ENCODE data around the gene VWF.
"Not testable (repeated sequence)": the region's sequence is repeated elsewhere in the genome, so short reads cannot be mapped to it uniquely, and the experiment has no call there.

The VWF gene

DNA sequence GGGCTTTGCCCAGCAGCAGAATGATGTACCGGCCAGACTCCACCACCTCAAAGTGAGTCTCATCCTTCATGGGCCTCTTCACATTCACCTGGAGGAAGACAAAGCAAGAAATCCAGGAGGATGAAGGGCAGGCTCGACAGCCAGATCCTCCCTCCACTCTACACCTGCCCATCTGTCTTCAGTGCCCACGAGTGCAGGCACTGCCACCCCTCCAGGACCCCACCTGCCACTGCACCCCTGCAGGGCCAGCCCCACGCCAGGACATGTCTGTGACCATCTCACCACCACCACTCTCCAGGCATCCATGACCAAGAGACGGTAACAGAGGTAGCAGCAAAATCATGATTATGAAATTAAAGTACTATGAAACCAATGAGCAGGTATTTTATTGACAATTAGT is 95.1 kb downstream of the VWF start:
- no peak for DNase-seq

DNA sequence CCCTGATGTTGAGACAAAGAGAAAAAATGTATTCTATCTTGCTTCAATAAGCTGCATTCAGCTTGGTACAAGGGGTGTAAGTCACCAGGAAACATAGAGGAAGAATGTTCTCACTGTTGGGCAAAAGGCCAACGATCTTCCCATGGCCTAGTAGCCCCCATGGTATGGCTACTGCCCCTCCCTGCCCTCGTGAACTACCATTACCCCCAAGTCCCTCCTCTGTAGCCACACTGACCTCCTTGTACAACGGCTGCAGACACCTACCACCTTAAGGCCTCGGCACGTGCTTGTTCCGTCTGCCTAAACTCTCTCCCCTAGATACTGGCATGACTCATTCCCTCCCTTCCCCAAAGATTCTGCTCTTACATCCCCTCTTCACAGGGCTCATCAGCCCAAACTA is 97.5 kb downstream of the VWF start:
- no peak for DNase-seq

DNA sequence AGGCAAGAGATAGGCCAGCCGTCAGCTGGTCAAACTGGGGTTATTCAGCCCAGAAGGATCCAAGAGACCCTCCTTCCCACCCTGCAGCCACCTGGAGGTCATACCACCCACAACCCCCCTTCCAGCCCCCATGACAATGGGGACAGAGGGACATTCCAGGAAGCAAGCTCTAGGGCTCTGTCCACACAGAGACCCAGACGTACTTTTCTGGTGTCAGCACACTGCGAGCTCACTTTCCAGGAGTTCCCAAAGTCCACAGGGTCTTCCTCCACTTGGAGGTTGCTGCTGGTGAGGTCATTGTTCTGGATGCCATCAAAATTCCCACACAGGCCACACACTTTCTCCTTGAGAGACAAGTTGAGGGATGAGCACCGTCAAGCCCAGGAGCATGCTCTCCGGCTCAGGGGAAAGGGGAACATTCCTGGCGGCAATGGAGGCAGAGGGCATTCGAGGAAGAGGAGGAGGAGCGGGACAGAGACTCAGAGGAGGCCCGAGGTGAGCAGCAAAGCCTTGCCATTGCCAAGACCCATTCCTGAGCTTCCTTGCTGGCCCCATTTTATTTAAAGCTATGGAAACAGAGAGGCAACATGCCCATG is 98.7 kb downstream of the VWF start:
- DNase-seq: not testable (repeated sequence)

DNA sequence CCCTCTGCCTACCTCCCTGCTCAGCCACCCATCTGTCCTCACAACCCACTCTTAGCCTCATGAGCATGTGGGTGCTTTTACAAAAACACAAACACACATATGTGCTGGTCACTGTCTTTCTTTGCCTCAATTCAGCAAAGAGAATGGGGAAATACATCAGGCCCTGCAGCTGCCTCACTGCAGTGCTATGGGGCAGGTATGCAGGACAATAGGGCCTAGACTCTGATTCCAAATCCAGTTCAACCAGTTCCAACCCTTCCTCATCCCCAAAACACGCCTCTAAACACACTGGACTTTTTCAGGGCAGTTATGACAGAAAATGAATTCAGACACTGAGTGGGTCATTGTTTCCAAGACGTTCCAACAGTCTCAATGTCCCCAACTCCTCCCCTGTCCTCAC is 100.4 kb downstream of the VWF start:
- DNase-seq: not testable (repeated sequence)

DNA sequence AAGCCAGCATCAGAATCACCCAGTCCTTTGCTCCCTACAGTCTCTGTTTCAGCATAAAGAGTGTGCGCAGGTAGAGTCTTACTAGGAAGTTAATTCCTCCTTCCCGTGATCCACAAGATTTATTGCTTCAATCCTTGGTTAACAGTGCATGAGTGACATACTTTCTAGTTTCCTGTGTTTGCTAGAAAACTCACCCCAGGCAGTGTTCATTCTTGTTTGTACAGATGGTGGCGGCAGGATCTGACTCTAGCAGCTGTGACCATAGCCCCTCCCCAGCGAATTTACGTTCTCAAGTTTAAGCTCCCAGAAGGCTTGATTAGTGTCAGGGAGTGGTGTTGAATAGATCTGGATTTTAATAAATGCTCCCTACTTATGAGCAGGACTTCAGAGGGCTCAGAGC is 103.5 kb downstream of the VWF start:
- no peak for DNase-seq

DNA sequence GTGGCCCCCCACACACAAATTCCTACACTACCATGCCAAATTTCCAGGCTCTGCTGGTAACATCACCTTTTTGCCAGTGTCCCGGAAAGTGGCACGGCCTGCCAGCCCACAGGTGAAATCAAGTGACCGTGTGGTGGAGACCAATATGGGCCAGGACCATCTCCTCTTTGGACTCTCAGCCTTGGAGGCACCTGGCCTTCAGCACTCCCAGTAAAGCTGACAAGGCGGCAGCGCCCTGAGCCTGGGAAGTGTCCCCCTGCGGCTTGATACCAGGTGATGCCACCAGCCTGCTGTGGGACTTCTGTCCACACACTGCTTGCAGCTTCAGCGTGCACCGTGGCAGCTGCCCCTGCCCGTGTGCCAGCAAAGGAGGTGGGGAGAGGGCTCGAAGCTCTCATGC is 104.0 kb downstream of the VWF start:
- not testable (repeated sequence) for DNase-seq

DNA sequence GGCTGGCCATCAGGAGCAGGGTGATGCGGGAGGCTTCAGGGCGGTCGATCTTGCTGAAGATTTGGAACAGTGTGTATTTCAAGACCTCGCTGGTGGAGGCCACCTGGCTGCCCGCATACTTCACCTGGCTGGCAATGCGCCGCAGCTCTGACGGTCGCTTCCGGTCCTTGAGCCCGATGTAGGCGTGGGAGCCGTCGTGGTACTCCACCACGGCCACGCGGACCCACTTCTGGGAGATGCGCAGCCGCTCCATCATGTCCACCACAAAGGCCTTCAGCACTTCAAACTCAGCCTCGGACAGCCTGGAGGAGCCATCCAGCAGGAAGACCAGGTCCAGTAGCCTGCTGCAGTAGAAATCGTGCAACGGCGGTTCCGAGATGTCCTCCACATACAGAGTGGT is 105.2 kb downstream of the VWF start:
- DNase-seq: not testable (repeated sequence)

DNA sequence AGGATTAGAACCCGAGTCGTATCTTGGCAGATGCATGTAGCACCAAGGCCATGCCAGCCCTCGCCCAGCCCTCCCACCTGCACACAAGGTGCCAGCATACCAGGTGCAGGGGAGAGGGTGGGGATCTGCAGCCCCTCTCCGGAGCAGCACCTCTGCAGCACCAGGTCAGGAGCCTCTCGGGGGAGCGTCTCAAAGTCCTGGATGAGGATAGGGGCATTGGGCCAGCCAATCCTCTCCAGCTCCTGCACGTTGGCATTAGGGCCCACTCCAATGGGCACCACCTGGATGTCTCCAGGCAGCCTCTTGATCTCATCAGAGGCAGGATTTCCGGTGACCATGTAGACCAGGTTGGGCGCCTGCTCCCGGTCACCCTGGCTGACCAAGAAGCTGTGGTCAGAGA is 106.2 kb downstream of the VWF start:
- DNase-seq: no peak

DNA sequence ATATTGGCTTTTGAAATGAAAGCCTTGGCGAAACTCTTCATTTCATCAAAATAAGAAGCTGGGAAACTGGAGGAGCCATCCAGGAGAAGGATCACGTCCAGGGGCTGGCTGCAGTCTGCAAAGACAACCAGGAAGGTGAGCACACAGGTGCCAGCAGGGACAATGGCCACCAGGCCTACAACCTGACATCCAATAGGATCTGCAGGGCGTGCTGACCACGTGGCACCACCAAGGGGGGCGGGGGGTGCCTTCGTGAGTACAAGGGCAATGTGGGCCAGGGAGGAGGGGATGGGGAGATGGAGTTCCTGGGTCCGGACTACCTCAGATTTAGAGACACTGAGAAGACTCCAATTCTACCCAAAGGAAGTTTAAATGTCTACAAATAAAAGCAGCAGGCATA is 107.7 kb downstream of the VWF start:
- DNase-seq: no peak

DNA sequence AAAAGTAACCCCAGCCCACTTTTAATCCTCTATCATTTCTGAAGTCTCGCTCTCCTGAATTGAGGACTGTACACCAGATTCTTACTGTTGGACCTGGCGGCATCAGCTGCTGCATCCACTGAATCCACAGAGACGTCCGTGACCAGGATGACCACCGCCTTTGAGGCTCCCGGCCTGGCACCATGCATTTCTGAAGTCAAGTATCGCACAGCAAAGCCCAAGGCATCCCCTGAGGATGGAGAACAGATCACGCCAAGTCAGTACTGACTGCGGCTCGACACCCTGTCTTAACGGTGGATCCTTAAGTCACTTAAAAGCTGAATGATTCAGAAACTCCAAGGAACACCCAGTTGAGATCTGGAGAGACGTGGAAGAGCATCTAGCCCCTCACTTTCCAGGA is 108.5 kb downstream of the VWF start:
- DNase-seq: not testable (repeated sequence)

DNA sequence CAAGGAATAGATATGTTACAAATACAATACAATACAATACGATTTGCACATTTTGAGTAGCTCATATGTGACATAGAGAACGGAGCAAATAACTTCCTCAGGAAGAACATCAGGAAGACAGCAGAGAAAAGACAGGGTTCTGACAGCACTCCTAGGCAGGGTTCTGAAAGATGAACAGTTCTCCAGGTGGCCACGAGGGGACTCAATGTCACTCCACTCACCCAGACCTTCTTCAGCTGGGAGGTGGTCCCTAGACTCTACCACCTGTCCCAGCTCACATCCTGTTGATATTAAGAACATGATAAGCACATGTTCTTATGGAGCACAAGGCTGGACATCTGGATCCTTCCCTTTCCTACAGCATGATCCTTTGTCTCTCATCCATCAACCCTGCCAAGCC is 109.2 kb downstream of the VWF start:
- DNase-seq: not testable (repeated sequence)

DNA sequence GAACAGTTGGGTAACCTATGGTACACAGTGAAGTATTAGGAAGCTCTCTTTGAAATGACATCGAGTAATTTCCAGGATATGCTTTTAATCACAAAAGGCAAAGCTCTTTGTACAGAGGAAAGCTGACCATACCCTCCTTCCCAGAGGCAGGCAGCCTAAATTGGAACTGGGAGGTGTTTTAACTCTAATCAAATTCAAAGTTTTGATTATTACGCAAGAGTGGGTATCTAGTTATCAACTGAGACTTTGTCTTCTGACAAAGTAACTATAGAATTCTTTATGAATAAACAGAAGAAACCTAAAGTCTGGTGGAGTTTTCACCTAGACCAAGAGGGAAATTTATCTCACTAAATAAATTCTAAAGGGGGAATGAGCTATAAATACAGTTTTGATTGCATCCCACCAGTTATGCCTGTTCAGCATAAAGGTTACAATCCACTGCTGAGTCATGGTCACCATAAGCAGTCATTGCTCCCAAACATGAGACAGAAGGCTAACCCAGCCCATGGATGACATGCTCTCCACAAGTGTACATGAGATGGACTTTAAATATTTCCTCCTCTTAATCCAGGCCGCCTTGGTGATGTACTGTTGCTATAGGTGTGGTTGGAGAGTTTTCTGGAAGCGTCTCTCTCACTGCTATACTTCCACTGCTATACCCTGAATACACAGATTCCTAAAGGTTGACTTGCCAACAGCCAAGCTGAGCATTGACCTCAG is 113.7 kb downstream of the VWF start:
- DNase-seq: not testable (repeated sequence)

DNA sequence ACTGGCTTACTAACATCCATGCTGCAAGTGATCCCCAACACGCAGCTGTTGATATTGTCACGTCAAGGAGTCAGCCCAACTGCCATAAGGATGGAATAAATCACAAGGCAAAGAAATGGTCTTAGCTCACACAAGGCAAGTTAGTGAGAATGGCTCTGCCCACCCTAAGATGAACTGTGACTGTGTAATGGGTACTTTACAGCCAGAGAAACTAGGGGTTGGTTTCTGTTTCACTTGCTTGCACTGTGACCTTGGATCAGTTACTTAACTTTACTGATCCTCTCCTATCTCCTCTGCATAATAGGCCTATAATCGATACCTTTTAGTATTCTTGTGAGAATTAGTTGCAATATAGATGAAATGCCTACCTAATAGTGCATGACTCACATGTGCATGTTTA is 127.2 kb downstream of the VWF start:
- no peak for DNase-seq

DNA sequence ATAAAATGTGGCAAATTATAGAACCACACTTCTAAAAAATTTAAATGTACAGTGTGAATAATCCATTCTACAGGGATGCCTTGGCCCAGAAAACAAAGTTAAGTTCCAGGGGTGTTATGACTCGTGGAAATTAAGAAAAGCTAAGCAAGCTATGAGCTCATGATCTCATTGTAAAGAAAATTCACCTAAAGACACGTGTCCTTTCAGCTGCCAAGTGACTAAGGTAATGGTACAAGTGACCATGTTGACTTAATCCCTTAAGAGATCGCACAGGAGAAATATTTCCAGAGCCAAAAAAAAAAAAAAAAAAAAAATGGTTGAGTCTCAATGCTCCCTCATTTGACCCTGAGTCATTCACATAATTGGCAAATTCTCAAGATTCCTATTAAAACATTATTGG is 128.0 kb downstream of the VWF start:
- no peak for DNase-seq

DNA sequence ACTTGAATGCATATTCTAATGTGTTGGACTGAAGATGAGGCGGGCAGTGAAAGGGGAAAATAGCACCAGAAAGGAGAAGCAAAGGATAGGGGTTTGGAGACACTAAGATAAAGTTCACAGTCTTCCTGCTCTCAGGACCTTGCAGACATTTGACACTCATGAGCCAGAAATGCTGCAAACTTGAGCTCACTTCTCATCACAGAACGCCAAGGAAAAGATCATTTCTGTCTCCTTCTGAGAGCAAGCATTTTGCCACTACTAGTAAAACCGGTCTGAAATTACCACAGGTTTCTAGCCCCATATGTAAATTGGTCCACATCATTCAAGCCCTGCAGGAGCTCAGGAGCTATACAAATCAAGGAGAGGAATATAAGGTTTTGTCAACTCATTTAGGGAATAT is 134.8 kb downstream of the VWF start:
- DNase-seq: no peak

DNA sequence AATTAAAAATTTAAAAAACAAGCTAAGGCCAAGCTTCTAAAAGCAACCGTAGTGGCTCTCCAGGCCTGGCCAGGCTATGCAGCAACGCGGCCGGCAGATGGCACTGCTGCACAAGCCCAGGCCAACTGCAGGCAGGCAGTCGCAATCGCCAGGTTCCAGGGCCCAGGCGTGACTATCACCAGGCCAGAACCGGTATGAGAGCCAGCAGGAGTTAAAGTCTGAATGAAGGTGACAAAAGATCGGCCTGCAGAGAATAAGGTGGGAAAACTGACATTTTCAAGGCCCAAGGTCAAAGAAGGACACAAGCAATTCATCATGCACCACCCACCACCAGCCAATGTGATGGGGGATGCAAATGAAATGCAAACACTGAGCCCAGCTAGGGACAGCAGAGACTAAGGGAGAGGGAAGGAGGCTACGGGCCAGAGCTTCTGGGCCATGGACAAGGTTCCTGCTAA is 135.8 kb downstream of the VWF start:
- peak; percentile 73 for DNase-seq

DNA sequence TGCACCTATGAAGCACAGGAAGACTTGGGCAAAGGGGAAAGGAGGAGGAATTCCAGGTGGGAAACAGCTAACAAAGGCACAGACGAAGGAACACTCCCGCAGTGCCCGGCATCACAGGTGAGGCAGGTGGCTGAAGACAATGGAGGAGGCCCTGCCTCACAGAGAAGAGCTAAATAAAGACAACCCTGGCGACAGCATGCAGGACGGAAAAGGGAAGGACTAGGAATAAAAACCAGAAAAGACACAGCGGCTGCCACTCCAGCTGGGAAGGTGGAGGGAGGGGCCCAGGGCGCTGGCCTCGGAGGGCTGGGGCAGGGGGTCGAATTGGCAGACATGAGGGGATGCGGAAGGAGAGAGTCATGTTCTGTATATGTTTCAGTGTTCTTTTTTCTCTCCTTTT is 136.4 kb downstream of the VWF start:
- DNase-seq: no peak

DNA sequence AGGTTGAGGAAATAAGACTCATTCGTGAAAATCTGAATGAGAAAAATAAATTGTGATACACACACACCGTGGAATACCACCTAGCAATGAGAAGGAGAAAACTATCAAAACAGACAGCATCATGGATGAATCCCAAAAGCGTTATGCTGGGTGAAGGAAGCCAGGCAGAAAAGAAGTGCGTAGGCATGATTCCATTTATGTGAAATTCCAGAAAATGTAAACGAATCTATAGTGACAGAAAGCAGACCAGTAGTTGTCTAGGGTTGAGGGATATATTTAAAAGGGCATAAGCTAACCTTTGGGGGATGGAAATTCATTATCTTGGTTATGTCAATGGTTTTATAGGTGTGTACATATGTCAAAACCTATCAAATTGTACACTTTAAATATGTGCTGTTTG is 136.9 kb downstream of the VWF start:
- DNase-seq: no peak

DNA sequence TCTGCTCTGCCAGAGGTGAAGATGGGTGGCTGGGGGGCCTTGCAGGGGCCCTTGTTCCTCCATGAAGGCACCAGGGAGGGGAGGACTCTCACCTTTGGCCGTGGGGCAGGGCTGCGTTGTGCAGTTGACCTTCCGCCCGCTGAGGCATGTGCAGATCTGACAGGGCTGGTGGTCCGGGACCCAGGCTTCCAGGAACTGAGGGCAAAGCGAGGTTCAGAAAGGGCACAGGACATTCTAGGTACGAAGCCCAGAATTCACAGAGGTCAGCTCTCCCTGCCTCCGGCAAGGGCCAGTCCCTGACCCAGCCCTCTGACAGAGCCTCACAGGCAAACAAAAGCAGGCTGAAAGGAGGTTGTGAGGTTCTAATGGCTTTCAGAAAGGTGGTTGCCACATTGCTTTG is 139.0 kb downstream of the VWF start:
- DNase-seq: no peak

DNA sequence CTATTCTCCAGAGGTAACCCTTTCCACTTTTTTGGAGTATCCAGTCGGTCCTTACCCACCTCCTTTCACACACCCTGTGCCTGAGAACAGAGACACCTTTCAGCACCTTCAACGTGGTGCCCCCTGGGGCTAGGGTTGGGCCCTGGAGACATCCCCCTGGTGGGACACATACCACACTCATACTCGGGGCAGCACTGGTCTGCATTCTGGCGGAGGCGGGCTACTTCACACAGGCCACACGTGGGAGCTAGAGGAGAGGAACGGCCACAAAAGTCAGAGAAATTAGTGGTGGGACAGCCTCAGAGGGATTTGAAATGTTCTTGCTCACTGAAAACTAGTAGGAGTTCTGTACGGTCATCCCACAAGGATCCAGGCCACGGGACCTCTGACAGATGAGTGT is 139.6 kb downstream of the VWF start:
- DNase-seq: no peak

DNA sequence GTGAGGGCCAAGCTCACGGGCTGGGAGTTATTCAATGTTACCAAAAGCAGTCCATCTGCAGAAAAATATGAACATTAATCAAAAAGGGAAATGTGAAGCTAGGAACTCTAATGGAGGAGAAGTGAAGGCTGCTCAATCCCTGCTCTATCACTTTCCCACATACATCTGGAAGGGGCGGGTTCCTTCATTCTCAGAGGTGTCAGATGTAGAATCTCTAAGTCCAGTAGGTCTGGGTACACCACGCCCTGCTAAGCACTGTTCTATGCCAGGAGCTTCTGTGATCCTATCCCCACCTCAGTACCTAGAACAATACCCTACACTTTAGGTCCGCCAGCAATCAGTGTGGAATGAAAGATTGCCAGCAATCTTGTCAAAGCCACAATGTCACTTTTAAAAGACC is 142.4 kb downstream of the VWF start:
- DNase-seq: no peak

DNA sequence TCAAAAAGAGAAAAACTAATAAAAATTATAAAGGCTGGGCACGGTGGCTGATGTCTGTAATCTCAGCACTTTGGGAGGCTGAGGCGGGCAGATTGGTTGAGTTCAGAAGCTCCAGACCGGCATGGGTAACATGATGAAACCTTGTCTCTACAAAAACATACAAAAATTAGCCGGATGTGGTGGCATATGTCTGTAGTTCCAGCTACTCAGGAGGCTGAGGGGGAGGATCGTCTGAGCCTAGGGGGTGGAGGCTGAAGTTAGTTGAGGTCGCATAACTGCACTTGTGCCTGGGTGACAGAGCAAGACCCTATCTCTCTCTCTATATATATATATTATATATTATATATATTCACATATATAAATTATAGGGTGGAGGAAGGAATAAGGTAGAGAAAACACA is 146.9 kb downstream of the VWF start:
- no peak for DNase-seq

DNA sequence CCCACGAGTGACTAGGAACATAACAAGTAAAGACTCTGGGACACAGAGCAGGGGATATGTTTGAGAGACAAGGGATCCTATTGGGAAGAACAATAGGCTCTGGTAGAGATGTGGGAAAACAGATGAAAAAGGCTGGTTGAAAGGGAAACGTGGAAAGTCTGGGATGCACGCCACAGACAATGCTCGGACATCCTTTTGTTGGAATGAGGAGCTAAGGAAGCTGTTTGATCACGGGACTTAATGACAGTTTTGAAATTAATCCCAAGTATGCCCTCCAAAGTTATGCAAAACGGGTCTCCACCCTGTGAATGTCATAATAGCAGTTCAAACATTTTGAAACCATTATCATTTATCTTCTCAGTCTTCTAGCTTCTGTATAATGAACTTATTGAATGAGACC is 147.8 kb downstream of the VWF start:
- no peak for DNase-seq

DNA sequence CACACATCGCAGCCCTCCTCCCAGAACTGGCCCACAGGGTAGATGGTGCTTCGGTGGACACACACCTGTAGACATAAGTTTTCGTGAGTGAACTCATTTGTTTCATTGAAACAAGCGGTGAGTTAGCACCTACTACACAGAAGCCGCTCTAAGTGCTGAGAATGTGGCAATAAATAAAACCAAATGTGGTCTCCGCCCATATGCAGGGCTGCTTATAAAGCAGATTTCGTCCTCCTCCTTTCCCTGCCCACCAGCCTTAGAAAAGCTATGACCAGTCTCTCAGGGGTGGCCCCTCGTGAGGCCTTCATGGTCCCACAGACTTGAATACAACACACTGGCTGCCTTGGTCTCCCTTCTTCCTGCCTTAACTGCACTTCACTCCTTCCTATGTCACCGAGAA is 148.3 kb downstream of the VWF start:
- DNase-seq: no peak

DNA sequence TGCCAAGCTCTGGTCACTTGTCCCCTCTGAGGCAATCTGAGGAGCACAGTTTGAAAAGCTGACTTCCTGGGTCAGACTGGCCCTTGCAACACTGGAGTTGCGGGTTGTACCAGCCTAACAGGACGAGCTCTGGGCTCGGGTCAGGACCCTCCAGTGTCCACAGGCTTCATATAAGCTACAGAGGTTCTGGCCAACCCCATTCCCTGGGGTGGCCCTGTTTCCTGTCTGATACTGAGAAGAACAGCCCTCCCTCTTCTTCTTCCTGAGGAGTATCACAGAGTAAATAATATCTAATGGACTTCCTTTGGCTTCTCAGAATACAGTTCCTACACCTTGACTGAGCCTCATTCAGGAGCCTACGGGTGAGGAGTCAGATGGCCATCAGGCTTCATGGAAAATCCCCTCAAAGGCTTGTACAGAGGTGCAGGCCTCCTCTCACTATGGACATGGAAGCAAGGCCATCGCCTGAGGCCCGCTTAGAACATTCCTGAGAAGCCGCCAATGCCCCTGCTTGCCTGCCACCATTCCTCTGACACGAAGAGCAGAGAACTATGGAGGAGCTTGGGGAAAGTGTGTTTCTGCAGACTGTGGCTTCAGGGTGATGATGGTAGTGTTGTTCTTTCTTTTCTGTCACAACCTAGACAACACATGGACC is 150.9 kb downstream of the VWF start:
- no peak for DNase-seq
